H54 (cell line): Measurements from ENCODE around the gene CHD6.

ENCODE experiments used
- DNase-seq: peaks from one replicate; pipeline ENCODE4 v3.0.0; 2011; ENCODE audit warnings: low spot score, mixed read lengths; ENCODE audit not compliant: insufficient read length
- FAIRE-seq: peaks from 3 replicates; lab custom pipeline; 2011; peaks lifted over from hg19 to GRCh38; lab: Jason Lieb, UNC
- POLR2A ChIP-seq: IDR thresholded peaks from 2 replicates; pipeline ENCODE4 v1.6.1; 2011; ENCODE audit warnings: low read depth, mild to moderate bottlenecking, low read length

CHD6 gene

GRCh38 chr20:41358717-41359116 lies 259.5 kb downstream of the CHD6 start:
- DNase-seq: no peak
- FAIRE-seq: no peak
- TF ChIP-seq POLR2A: no peak

GRCh38 chr20:41358230-41358629 lies 259.9 kb downstream of the CHD6 start:
- no peak for FAIRE-seq
- no peak for TF ChIP-seq POLR2A
- no peak for DNase-seq

GRCh38 chr20:41357424-41358163 lies 260.6 kb downstream of the CHD6 start:
- FAIRE-seq: no peak
- DNase-seq: no peak
- no peak for TF ChIP-seq POLR2A

- TF ChIP-seq POLR2A: no peak
- FAIRE-seq (no peak), DNase-seq (no peak)
These were observed 261.2 kb downstream of the CHD6 start for GRCh38 chr20:41356951-41357350.

GRCh38 chr20:41355598-41356203 lies 262.5 kb downstream of the CHD6 start:
- TF ChIP-seq POLR2A: no peak
- DNase-seq: no peak
- FAIRE-seq: no peak

- TF ChIP-seq POLR2A: no peak
- FAIRE-seq: no peak
- no peak for DNase-seq
These were observed 263.0 kb downstream of the CHD6 start for GRCh38 chr20:41355192-41355591.

- no peak for FAIRE-seq
These were observed 264.6 kb downstream of the CHD6 start for GRCh38 chr20:41353530-41353929.

GRCh38 chr20:41352666-41353065 lies 265.5 kb downstream of the CHD6 start:
- TF ChIP-seq POLR2A: no peak
- DNase-seq (no peak), FAIRE-seq (no peak)

More at GRCh38 chr20:41353530-41353929, 264.6 kb downstream of the CHD6 start:
- TF ChIP-seq POLR2A: no peak
- no peak for DNase-seq

- FAIRE-seq (no peak), DNase-seq (no peak)
- TF ChIP-seq POLR2A: no peak
These were observed 266.1 kb downstream of the CHD6 start for GRCh38 chr20:41352106-41352505.
